DOHH2 (cell line): ENCODE data around the gene CEP131.

Experiments used
- H3F3A ChIP-seq: fragments of 200-600 bp; sonication (generic), shearing (Covaris generic); 2 replicates; pipeline ENCODE4 v1.6.0; 2016; ENCODE audit warnings: antibody characterized with exemption, mild to moderate bottlenecking; ENCODE audit not compliant: control insufficient read depth, insufficient read depth
- H3K27ac ChIP-seq: fragments of 200-600 bp; sonication (generic); 2 replicates; pipeline ENCODE4 v1.5.1; 2014; ENCODE audit warnings: low read depth, mild to moderate bottlenecking, low read length, moderate library complexity
- H3K27me3 ChIP-seq: fragments of 200-600 bp; sonication (generic); 2 replicates; pipeline ENCODE4 v1.6.1; 2014; ENCODE audit warnings: mild to moderate bottlenecking, low read length, mixed read lengths; ENCODE audit not compliant: control insufficient read depth
- H3K36me3 ChIP-seq: fragments of 200-600 bp; sonication (generic); 2 replicates; pipeline ENCODE4 v1.6.1; 2014; ENCODE audit warnings: mild to moderate bottlenecking, low read length, moderate library complexity, mixed read lengths; ENCODE audit not compliant: control insufficient read depth
- H3K4me1 ChIP-seq: fragments of 200-600 bp; sonication (generic); 2 replicates; pipeline ENCODE4 v1.6.1; 2014; ENCODE audit warnings: mild to moderate bottlenecking, low read length, mixed read lengths; ENCODE audit not compliant: control insufficient read depth
- H3K4me2 ChIP-seq: fragments of 200-600 bp; sonication (generic); 2 replicates; pipeline ENCODE4 v1.6.0; 2014; ENCODE audit warnings: mild to moderate bottlenecking, low read length, moderate library complexity
- H3K4me3 ChIP-seq: fragments of 200-600 bp; sonication (generic); 2 replicates; pipeline ENCODE4 v1.5.1; 2014; ENCODE audit warnings: mild to moderate bottlenecking, low read length, mixed read lengths
- H3K79me2 ChIP-seq: fragments of 200-600 bp; sonication (generic); 2 replicates; pipeline ENCODE4 v1.6.1; 2014; ENCODE audit warnings: mild to moderate bottlenecking, low read length, mixed read lengths; ENCODE audit not compliant: control insufficient read depth
- H3K9me2 ChIP-seq: fragments of 200-600 bp; sonication (generic); replicated peaks from 2 replicates; pipeline ENCODE4 v1.6.1; 2014; ENCODE audit warnings: mild to moderate bottlenecking, low read length, mixed read lengths; ENCODE audit not compliant: control insufficient read depth
- H3K9me3 ChIP-seq: fragments of 200-600 bp; sonication (generic); 2 replicates; pipeline ENCODE4 v1.6.1; 2014; ENCODE audit warnings: antibody characterized with exemption, low read length, mixed read lengths; ENCODE audit not compliant: control insufficient read depth, insufficient read depth
- H4K20me1 ChIP-seq: fragments of 200-600 bp; sonication (generic); 2 replicates; pipeline ENCODE4 v1.6.0; 2014; ENCODE audit warnings: low read depth, mild to moderate bottlenecking, antibody characterized with exemption, low read length, moderate library complexity; ENCODE audit not compliant: control insufficient read depth, insufficient read depth
- EZH2phosphoT487 ChIP-seq: fragments of 200-600 bp; sonication (generic); IDR thresholded peaks from 2 replicates; pipeline ENCODE4 v1.6.1; 2017; ENCODE audit warnings: borderline replicate concordance, mild to moderate bottlenecking, antibody characterized with exemption, low read length, moderate library complexity, mixed read lengths
- TF ChIP-seq, protein P1 (sequence below): fragments of 200-600 bp; sonication (generic); IDR thresholded peaks from one replicate; pipeline ENCODE4 v1.5.1; 2014; ENCODE audit warnings: antibody characterized with exemption, mild to moderate bottlenecking, low read depth, low read length; ENCODE audit not compliant: poor library complexity, severe bottlenecking

The CEP131 gene

DNA sequence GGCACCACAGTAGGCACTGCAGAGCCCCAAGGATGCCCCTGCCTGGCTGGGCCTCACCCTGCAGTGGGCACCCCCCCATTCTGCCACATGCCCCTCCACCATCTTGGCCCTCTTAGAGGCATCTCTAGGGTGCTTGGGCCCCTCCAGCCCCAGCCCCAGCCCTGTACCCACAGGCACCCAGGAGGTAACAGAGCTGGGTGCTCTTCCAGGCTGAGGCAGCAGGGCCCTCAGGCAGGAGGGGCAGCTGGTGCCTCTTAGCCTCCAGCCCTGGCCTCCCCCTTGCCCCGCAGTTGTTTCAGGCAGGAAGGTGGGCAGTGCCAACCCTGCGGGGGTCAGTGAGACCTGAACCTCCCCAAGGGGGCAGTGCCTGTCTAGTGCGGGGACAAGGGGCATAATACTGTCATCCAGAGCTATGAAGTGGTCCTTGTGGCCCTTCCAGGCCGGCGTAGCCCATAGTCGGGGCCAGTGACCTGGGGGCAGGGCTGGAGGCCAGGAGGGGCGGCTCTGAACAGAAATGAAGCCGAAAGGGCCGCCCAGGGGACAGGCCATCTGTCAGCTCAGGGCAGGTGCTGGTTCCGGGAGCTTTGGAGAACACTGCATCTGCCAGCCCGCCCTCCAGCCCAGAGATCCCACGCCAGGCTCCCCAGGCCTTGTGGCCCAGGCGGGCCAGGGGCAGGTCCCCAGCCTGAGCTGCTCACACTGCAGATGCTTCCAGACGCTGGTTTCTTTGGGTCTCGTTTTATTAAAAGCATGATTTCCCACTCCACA, 51.9 kb downstream of the CEP131 start:
- Histone ChIP-seq H3K4me3 (no peak overlapping the region), H3K4me1 (no peaks in the 10 kb centered on the region), H3K9me3 (peaks cover 5% of the 10 kb centered on the region; the same call in 1 of the 2 replicates), H3K9me2 (no peaks in the 10 kb centered on the region), H4K20me1 (no peaks in the 10 kb centered on the region), H3K36me3 (no peaks in the 10 kb centered on the region), H3K27ac (no peak overlapping the region), H3K4me2 (no peak overlapping the region), H3K79me2 (no peaks in the 10 kb centered on the region), H3K27me3 (no peaks in the 10 kb centered on the region), H3F3A (no peaks in the 10 kb centered on the region)
- TF ChIP-seq EZH2phosphoT487 = no peak
- TF ChIP-seq, protein P1, sequence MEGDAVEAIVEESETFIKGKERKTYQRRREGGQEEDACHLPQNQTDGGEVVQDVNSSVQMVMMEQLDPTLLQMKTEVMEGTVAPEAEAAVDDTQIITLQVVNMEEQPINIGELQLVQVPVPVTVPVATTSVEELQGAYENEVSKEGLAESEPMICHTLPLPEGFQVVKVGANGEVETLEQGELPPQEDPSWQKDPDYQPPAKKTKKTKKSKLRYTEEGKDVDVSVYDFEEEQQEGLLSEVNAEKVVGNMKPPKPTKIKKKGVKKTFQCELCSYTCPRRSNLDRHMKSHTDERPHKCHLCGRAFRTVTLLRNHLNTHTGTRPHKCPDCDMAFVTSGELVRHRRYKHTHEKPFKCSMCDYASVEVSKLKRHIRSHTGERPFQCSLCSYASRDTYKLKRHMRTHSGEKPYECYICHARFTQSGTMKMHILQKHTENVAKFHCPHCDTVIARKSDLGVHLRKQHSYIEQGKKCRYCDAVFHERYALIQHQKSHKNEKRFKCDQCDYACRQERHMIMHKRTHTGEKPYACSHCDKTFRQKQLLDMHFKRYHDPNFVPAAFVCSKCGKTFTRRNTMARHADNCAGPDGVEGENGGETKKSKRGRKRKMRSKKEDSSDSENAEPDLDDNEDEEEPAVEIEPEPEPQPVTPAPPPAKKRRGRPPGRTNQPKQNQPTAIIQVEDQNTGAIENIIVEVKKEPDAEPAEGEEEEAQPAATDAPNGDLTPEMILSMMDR = no peak

DNA sequence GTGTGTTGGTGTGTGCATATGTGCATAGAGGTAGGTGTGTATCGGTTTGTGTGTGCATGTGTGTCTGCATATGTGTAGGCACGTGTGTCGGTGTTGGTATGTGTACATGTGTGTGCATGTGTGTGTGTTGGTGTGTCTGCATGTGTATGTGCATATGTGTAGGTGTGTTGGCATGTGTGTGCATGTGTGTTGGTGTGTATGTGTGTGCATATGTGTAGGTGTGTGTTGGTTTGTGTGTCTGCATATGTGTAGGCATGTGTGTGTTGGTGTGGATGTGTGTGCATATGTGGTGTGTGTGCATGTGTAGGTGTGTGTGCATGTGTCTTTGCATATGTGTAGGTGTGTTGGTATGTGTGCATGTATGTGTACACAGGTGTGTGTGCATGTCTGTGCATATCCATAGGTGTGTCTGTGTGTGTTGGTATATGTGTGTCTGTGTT, 52.9 kb downstream of the CEP131 start:
- no peaks in the 10 kb centered on the region for H3K79me2 ChIP-seq
- H3K36me3 ChIP-seq = no peaks in the 10 kb centered on the region
- no peaks in the 10 kb centered on the region for H3K27me3 ChIP-seq
- no peak overlapping the region for H3K4me2 ChIP-seq
- no peak overlapping the region for H3K27ac ChIP-seq
- no peaks in the 10 kb centered on the region for H4K20me1 ChIP-seq
- TF ChIP-seq, protein P1 = no peak
- TF ChIP-seq EZH2phosphoT487 = no peak
- no peaks in the 10 kb centered on the region for H3K9me3 ChIP-seq
- no peaks in the 10 kb centered on the region for H3K9me2 ChIP-seq
- no peak overlapping the region for H3K4me3 ChIP-seq
- no peaks in the 10 kb centered on the region for H3F3A ChIP-seq
- H3K4me1 ChIP-seq = no peaks in the 10 kb centered on the region

DNA sequence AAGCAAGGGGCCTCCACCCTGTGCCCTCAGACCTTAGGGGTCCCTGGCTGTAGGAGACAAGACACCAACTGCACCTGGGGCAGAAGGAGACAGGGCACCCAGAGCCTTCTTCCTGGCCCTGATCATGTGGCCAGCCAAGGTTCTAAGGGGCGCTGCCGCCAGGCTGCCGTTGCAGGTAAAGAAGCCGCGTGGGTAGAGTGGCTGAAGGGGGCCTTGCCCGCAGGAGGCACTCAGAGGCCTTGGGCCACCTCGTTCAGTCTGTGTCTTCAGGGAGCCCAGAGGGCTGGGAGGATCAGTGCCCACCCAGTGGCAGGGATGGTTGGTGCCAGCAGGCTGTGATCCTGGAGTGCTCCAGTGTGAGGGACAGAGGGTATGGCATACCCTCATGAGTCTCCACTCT, 55.1 kb downstream of the CEP131 start:
- H3K27ac ChIP-seq = no peak overlapping the region
- H3K9me2 ChIP-seq = no peaks in the 10 kb centered on the region
- no peaks in the 10 kb centered on the region for H3K9me3 ChIP-seq
- H3K4me3 ChIP-seq = no peak overlapping the region
- no peaks in the 10 kb centered on the region for H3K36me3 ChIP-seq
- TF ChIP-seq EZH2phosphoT487 = no peak
- TF ChIP-seq, protein P1 = no peak
- H3K4me2 ChIP-seq = no peak overlapping the region
- no peaks in the 10 kb centered on the region for H3K27me3 ChIP-seq
- no peaks in the 10 kb centered on the region for H4K20me1 ChIP-seq
- no peaks in the 10 kb centered on the region for H3K79me2 ChIP-seq
- no peaks in the 10 kb centered on the region for H3K4me1 ChIP-seq
- H3F3A ChIP-seq = no peaks in the 10 kb centered on the region
